HepG2 (cell line): Measurements from ENCODE around the gene ACOT8. TPM values are rescaled to one million over a fixed set of nuclear protein-coding genes. Genes with fewer than 3 reads are reported as not detected.
A peak's percentile ranks its signal among the peaks of the same experiment; 100 is the strongest.

Experiments used
- GATAD2A ChIP-seq: IDR thresholded peaks from 2 replicates; pipeline ENCODE4 v1.6.1; 2016
- HNF1B ChIP-seq: sonication (generic); formaldehyde crosslinking; IDR thresholded peaks from 2 replicates; pipeline ENCODE4 v1.5.1; 2020; ENCODE audit warnings: mild to moderate bottlenecking, moderate library complexity, missing genetic modification reagents
- MYC ChIP-seq: sonication (generic); formaldehyde crosslinking; IDR thresholded peaks from 2 replicates; pipeline ENCODE4 v1.9.0; 2021; ENCODE audit warnings: missing genetic modification reagents, borderline replicate concordance
- SAP130 ChIP-seq: IDR thresholded peaks from 2 replicates; pipeline ENCODE4 v1.6.1; 2016; ENCODE audit warnings: low read depth
- SIX4 ChIP-seq: sonication (generic); formaldehyde crosslinking; IDR thresholded peaks from 2 replicates; pipeline ENCODE4 v1.4.0; 2020; ENCODE audit warnings: missing genetic modification reagents
- ZBTB38 ChIP-seq: sonication (generic); formaldehyde crosslinking; IDR thresholded peaks from 2 replicates; pipeline ENCODE4 v1.5.1; 2020; ENCODE audit warnings: mild to moderate bottlenecking, missing genetic modification reagents
- ZIK1 ChIP-seq: sonication (generic); formaldehyde crosslinking; IDR thresholded peaks from 2 replicates; pipeline ENCODE4 v1.5.0; 2020; ENCODE audit warnings: mild to moderate bottlenecking, low read depth, missing genetic modification reagents, borderline replicate concordance
- ZNF143 ChIP-seq: sonication (generic); formaldehyde crosslinking; IDR thresholded peaks from 2 replicates; pipeline ENCODE4 v1.4.0; 2020; ENCODE audit warnings: missing genetic modification reagents
- ZNF205 ChIP-seq: IDR thresholded peaks from 2 replicates; pipeline ENCODE4 v1.6.1; 2018; ENCODE audit warnings: missing biosample characterization, missing genetic modification reagents
- ZNF292 ChIP-seq: sonication (generic); formaldehyde crosslinking; IDR thresholded peaks from 2 replicates; pipeline ENCODE4 v1.8.1; 2022; ENCODE audit warnings: mild to moderate bottlenecking, low read depth, missing genetic modification reagents, borderline replicate concordance
- ZNF605 ChIP-seq: sonication (generic); formaldehyde crosslinking; IDR thresholded peaks from 2 replicates; pipeline ENCODE4 v1.8.0; 2022; ENCODE audit warnings: mild to moderate bottlenecking, missing genetic modification reagents
- ZNF614 ChIP-seq: IDR thresholded peaks from 2 replicates; pipeline ENCODE4 v1.6.1; 2018; ENCODE audit warnings: missing biosample characterization, missing genetic modification reagents, inconsistent platforms, borderline replicate concordance
- ZNF639 ChIP-seq: conservative IDR thresholded peaks from 2 replicates; pipeline ENCODE4 v1.6.1; 2018; ENCODE audit warnings: missing genetic modification reagents
- ZNF747 ChIP-seq: sonication (generic); formaldehyde crosslinking; IDR thresholded peaks from 2 replicates; pipeline ENCODE4 v1.8.1; 2023; ENCODE audit warnings: missing genetic modification reagents, mild to moderate bottlenecking, borderline replicate concordance
- polyA plus RNA-seq, 8 experiments: library from polyadenylated mRNA; depleted of rRNA in 3 of 8; stranded (reverse) in 7 of 8; unstranded in 1 of 8; fragments of >200 nt; fragmentation: Illumina TruSeq in 4 of 8; extraction: Trizol in 4 of 8; gene quantifications; 2 replicates each; pipeline versions ENCODE4 v1.2.1 to v1.2.3, GENCODE V29; 2011 to 2016; ENCODE audit warnings: low read depth in 4 of 8, missing spikeins in 1 of 8, mixed read lengths in 1 of 8; ENCODE audit not compliant: insufficient read depth in 1 of 8
- total RNA-seq, 5 experiments: library from RNA; depleted of rRNA; stranded (reverse); fragments of >200 nt; fragmentation: Illumina TruSeq; extraction: Trizol; gene quantifications; 2 replicates each; pipeline ENCODE4 v1.2.3, GENCODE V29; 2016; ENCODE audit warnings: low read depth in 1 of 5

Gene ACOT8
- total and polyA plus RNA-seq, 2 of the 13 experiments (the other 11 are each of a cell fraction or from before 2014, with no cell fraction given), result 31.4 to 45.5 TPM

- TF ChIP-seq ZBTB38 (CRISPR knock-in tag) (0 out of 2 replicates have a peak, but pooled peaks have one; percentile 45), ZNF747 (CRISPR knock-in tag) (no peak), ZNF205 (CRISPR knock-in tag) (0 out of 2 replicates have a peak, but pooled peaks have one; percentile 13), ZIK1 (CRISPR knock-in tag) (no peak), ZNF605 (CRISPR knock-in tag) (0 out of 2 replicates have a peak, but pooled peaks have one; percentile 61), MYC (CRISPR knock-in tag) (0 out of 2 replicates have a peak, but pooled peaks have one; percentile 25), SAP130 (CRISPR knock-in tag) (0 out of 2 replicates have a peak, but pooled peaks have one; percentile 35), HNF1B (no peak), ZNF292 (CRISPR knock-in tag) (no peak), ZNF143 (CRISPR knock-in tag) (peak; percentile 63; the same call in 1 of the 2 replicates), GATAD2A (CRISPR knock-in tag) (0 out of 2 replicates have a peak, but pooled peaks have one; percentile 12), ZNF639 (CRISPR knock-in tag) (0 out of 2 replicates have a peak, but pooled peaks have one; percentile 18), ZNF614 (CRISPR knock-in tag) (0 out of 2 replicates have a peak, but pooled peaks have one; percentile 12), SIX4 (CRISPR knock-in tag) (0 out of 2 replicates have a peak, but pooled peaks have one; percentile 14)
Measured at GRCh38 chr20:45826381-45827019, 30.7 kb downstream of the ACOT8 start (continued).
